Activated T-cell treated with anti-CD3 and anti-CD28 coated beads for 24 hours (primary cell): Measurements from ENCODE around the gene RAD51B.
A peak's percentile ranks its signal among the peaks of the same experiment; 100 is the strongest.
"Not testable (repeated sequence)": the region's sequence is repeated elsewhere in the genome, so short reads cannot be mapped to it uniquely, and the experiment has no call there.

Experiments
- DNase-seq: peaks from one replicate; pipeline ENCODE4 v3.0.0-alpha.2; 2020; ENCODE audit warnings: low read depth

The RAD51B gene

GRCh38 chr14:68274725-68275124 lies 455.1 kb downstream of the RAD51B start:
- no peak for DNase-seq

GRCh38 chr14:68278576-68279436 lies 459.2 kb downstream of the RAD51B start:
- DNase-seq: no peak

- no peak for DNase-seq
Measured at GRCh38 chr14:68279437-68279720, 459.8 kb downstream of the RAD51B start.

- DNase-seq: no peak
Measured at GRCh38 chr14:68279777-68280233, 460.2 kb downstream of the RAD51B start.

GRCh38 chr14:68281497-68281896 lies 461.9 kb downstream of the RAD51B start:
- DNase-seq: no peak

GRCh38 chr14:68282479-68283377 lies 463.1 kb downstream of the RAD51B start:
- DNase-seq: peak; percentile 29

GRCh38 chr14:68283378-68284123 lies 464.0 kb downstream of the RAD51B start:
- peak; percentile 39 for DNase-seq

GRCh38 chr14:68284333-68284732 lies 464.8 kb downstream of the RAD51B start:
- DNase-seq: no peak

- no peak for DNase-seq
Measured at GRCh38 chr14:68284834-68285233, 465.3 kb downstream of the RAD51B start.

GRCh38 chr14:68285421-68286179 lies 466.0 kb downstream of the RAD51B start:
- DNase-seq: peak; percentile 62

GRCh38 chr14:68286667-68287066 lies 467.1 kb downstream of the RAD51B start:
- no peak for DNase-seq

- not testable (repeated sequence) for DNase-seq
Measured at GRCh38 chr14:68289452-68289851, 469.9 kb downstream of the RAD51B start.

- DNase-seq: no peak
Measured at GRCh38 chr14:68291820-68292219, 472.2 kb downstream of the RAD51B start.

GRCh38 chr14:68292441-68293215 lies 473.0 kb downstream of the RAD51B start:
- DNase-seq: no peak

- DNase-seq: no peak
Measured at GRCh38 chr14:68293404-68293803, 473.8 kb downstream of the RAD51B start.

- DNase-seq: no peak
Measured at GRCh38 chr14:68295316-68295816, 475.8 kb downstream of the RAD51B start.

- DNase-seq: no peak
Measured at GRCh38 chr14:68297039-68297438, 477.5 kb downstream of the RAD51B start.

- no peak for DNase-seq
Measured at GRCh38 chr14:68297876-68298468, 478.4 kb downstream of the RAD51B start.

GRCh38 chr14:68300608-68301007 lies 481.0 kb downstream of the RAD51B start:
- no peak for DNase-seq

GRCh38 chr14:68301219-68301618 lies 481.6 kb downstream of the RAD51B start:
- no peak for DNase-seq
